ENCODE results near the gene GPS2. TPM values are rescaled to one million over a fixed set of nuclear protein-coding genes. Genes with fewer than 3 reads are reported as not detected.
A peak's percentile ranks its signal among the peaks of the same experiment; 100 is the strongest.

The GPS2 gene
- total RNA-seq, 4 donors from 2014 or later = 96.5 to 578 (median 150) TPM

DNA sequence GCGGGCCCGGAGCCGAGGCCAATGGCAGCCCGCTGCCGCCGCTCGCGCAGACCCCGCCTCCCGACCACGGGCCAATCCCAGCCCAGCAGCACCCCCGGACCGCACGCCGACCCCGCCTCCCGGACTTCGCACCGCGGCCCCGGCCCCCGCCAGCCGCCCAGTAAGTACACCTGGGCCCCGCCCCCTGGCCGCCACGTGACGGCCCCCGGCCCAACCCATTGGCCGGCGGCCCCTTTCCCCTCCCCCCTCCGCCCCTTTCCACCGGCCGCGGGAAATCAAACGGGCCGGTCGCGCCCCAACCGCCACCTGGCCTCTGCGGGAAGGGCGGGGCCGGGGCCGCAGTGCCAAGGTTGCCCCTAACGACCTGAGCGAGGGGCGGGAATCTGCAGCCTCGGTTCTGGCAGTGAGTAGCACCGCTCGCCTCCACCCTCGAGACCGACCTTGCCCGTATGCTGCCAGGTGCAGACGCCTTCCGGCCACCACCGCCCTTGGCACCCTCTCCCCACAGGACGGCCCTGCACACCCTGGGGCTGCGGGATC, 20.5 kb downstream of the GPS2 start, which contains the start of gene YBX2:
Gene YBX2, minus strand, starts transcription at position 26 of the 540 bp plus-strand sequence. CDS start 139 bp downstream, outside the sequence.
- TF ChIP-seq EP300 (IDR thresholded peaks at IDR 0.05; ENCODE audit: low read depth) = peak; percentile 97
- TF ChIP-seq POLR2A (IDR thresholded peaks at IDR 0.05) = peak; percentile 87
- TF ChIP-seq, protein P1, sequence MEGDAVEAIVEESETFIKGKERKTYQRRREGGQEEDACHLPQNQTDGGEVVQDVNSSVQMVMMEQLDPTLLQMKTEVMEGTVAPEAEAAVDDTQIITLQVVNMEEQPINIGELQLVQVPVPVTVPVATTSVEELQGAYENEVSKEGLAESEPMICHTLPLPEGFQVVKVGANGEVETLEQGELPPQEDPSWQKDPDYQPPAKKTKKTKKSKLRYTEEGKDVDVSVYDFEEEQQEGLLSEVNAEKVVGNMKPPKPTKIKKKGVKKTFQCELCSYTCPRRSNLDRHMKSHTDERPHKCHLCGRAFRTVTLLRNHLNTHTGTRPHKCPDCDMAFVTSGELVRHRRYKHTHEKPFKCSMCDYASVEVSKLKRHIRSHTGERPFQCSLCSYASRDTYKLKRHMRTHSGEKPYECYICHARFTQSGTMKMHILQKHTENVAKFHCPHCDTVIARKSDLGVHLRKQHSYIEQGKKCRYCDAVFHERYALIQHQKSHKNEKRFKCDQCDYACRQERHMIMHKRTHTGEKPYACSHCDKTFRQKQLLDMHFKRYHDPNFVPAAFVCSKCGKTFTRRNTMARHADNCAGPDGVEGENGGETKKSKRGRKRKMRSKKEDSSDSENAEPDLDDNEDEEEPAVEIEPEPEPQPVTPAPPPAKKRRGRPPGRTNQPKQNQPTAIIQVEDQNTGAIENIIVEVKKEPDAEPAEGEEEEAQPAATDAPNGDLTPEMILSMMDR (IDR thresholded peaks at IDR 0.05) = peak in 1 of 5 experiments; percentile 46
- peak; percentile 47 to 93 (median 84) for TF ChIP-seq POLR2AphosphoS5 (IDR thresholded peaks at IDR 0.05)
- Histone ChIP-seq H3K36me3 (no peaks in the 10 kb centered on the region), H3K4me3 (peak within 1 kb of the TSS in 3 of 4 donors; percentile 25 to 46 (median 40)), H3K27me3 (peaks cover 25% of the 10 kb centered on the region), H3K4me1 (peaks cover 26 to 56% (median 47%) of the 10 kb centered on the region in 4 donors), H3K9me3 (no peaks in the 10 kb centered on the region), H3K27ac (peak within 1 kb of the TSS; percentile 70 to 91 (median 89))
- WGBS, 2 donors (ENCODE audit: low coverage in 1 of 2) = 2% methylated on average over 21 of the region's 57 CpGs; no CpG with 5 or more reads in 1 of the 2 donors
- in situ Hi-C loops (cut with MboI; ENCODE audit: low pct_ligation_motif_present in 1 of 4, low pct_unique_long_range_greater_than_20kb in 1 of 4, low sequenced_read_pairs in 3 of 4) (loop anchor here in 2 of 4 donors (25.0 kb wide), 1 partner anchor 257 kb away; the partner anchor contains the start of genes SLC16A11 (in 2 of the 2) and SLC16A13 (in 2 of the 2)), intact Hi-C loops (cut with DNase I; ENCODE audit: low total_unique reads) (no loop called here)
- peak; percentile 96 for DNase-seq

DNA sequence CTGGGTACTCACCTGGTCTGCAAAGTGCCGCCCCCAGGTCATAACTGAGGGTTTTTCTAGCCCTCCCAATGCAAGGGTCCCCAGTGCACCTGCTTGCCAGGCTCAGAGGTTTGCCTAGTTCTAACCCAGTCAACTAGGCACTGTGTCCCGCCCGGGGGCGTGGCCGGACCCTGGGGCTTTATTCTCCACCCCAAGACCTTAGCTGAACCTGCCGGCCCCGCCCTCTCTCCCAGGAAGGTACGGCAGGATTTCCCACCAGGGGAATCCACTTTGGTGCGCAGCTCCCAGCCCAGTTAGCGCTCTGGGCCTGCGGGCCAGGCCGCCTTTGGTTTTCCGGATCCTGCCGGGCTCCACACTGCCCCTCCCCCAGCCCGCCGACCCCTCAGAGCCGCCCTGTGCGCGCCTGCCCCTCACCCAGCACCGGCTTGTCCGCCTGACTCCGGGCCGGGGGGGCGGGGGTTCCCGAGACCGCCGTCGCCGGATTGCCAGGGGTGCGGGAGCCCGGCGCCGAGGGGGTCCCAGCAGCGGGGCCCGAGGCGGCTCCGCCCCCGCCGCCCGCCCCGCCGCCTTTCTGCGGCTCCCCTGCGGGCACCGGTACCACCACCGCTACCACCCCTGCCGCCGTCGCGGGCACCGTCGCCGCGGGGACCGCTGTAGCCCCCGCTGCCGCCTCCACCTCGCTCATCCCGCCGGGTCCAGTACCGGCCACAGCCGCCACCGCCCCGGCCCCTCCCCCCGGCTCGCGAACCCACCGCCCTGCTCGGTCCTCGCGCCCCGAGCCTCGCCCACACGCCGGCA, 21.1 kb downstream of the GPS2 start:
- H3K36me3 ChIP-seq = no peaks in the 10 kb centered on the region
- H3K4me1 ChIP-seq = peaks cover 26 to 56% (median 47%) of the 10 kb centered on the region in 4 donors
- TF ChIP-seq EP300 (IDR thresholded peaks at IDR 0.05; ENCODE audit: low read depth) (no peak), POLR2A (IDR thresholded peaks at IDR 0.05) (peak; percentile 49), POLR2AphosphoS5 (IDR thresholded peaks at IDR 0.05) (peak; percentile 4 to 61 (median 21))
- peak; percentile 91 for DNase-seq
- in situ Hi-C loops (cut with MboI; ENCODE audit: low pct_ligation_motif_present in 1 of 4, low pct_unique_long_range_greater_than_20kb in 1 of 4, low sequenced_read_pairs in 3 of 4) = loop anchor here in 2 of 4 donors (25.0 kb wide), 1 partner anchor 257 kb away; the partner anchor contains the start of genes SLC16A11 (in 2 of the 2) and SLC16A13 (in 2 of the 2)
- intact Hi-C loops (cut with DNase I; ENCODE audit: low total_unique reads) = no loop called here
- H3K4me3 ChIP-seq = peak overlapping the region in 3 of 4 donors; percentile 25 to 46 (median 40)
- WGBS, 2 donors (ENCODE audit: low coverage in 1 of 2) = 9% methylated on average over 56 of the region's 75 CpGs; no CpG with 5 or more reads in 1 of the 2 donors
- H3K27me3 ChIP-seq = peaks cover 25% of the 10 kb centered on the region
- H3K27ac ChIP-seq = peak overlapping the region; percentile 70 to 91 (median 89)
- no peaks in the 10 kb centered on the region for H3K9me3 ChIP-seq

DNA sequence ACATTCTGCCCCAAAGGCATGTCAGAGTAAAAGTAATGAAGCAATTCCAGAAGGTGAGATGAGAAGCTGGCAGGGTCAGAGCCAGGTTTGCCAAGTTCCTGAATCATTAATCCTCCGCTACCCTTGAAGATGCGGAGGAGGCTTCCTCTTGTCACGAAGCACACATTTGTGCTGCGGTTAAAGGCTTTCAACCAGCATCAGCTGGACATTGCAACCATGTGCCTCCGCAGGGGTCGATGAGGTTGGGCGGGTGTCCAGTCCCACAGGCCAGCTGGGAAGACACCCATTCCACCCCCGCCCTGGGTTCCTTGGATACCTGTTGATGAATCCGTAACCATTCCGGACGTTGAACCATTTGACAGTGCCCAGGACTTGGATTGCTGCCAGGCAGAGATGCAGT, 22.0 kb downstream of the GPS2 start:
- no peaks in the 10 kb centered on the region for H3K36me3 ChIP-seq
- no peak for DNase-seq
- H3K9me3 ChIP-seq = no peaks in the 10 kb centered on the region
- H3K27me3 ChIP-seq = peaks cover 25% of the 10 kb centered on the region
- intact Hi-C loops (cut with DNase I; ENCODE audit: low total_unique reads) (no loop called here), in situ Hi-C loops (cut with MboI; ENCODE audit: low pct_ligation_motif_present in 1 of 4, low pct_unique_long_range_greater_than_20kb in 1 of 4, low sequenced_read_pairs in 3 of 4) (loop anchor here in 2 of 4 donors (25.0 kb wide), 1 partner anchor 256 kb away; the partner anchor contains the start of genes SLC16A11 (in 2 of the 2) and SLC16A13 (in 2 of the 2))
- peak overlapping the region in 1 of 4 donors; percentile 46 for H3K4me3 ChIP-seq
- 30 to 69% methylated on average over 2 to 11 of the region's 11 CpGs for WGBS, 2 donors (ENCODE audit: low coverage in 1 of 2)
- peaks cover 26 to 56% (median 47%) of the 10 kb centered on the region in 4 donors for H3K4me1 ChIP-seq
- H3K27ac ChIP-seq = peak overlapping the region in 3 of 4 donors; percentile 88 to 91 (median 90)
- TF ChIP-seq POLR2A (IDR thresholded peaks at IDR 0.05) = no peak
- TF ChIP-seq EP300 (IDR thresholded peaks at IDR 0.05; ENCODE audit: low read depth) = no peak
- TF ChIP-seq, protein P1 (IDR thresholded peaks at IDR 0.05) = no peak
- TF ChIP-seq POLR2AphosphoS5 (IDR thresholded peaks at IDR 0.05) = no peak

DNA sequence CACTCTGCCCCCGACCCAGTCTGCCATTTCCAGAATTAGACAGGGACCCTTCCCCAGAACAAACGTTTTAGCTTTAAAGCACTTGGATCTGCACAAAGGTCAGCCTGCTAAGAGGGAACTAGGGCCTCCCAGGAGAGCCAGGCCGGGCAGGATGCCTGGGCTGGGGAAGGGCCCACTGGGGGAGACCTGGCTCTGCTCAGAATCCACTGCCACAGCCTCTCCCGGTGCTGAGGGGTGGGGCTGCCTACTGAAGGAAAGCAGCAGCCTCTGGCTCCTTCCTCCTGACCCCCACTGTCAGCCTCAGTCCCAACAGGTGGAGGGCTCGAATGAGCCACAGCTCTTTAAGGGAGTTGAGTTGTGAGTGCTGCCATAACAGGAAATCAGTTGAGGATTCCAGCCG, 22.4 kb downstream of the GPS2 start:
- in situ Hi-C loops (cut with MboI; ENCODE audit: low pct_ligation_motif_present in 1 of 4, low pct_unique_long_range_greater_than_20kb in 1 of 4, low sequenced_read_pairs in 3 of 4) = loop anchor here in 2 of 4 donors (25.0 kb wide), 1 partner anchor 255 kb away; the partner anchor contains the start of genes SLC16A11 (in 2 of the 2) and SLC16A13 (in 2 of the 2)
- Histone ChIP-seq H3K4me3 (no peak overlapping the region), H3K4me1 (peaks cover 26 to 56% (median 47%) of the 10 kb centered on the region in 4 donors), H3K36me3 (no peaks in the 10 kb centered on the region), H3K27ac (peak overlapping the region in 3 of 4 donors; percentile 88 to 91 (median 90)), H3K9me3 (no peaks in the 10 kb centered on the region), H3K27me3 (peaks cover 25% of the 10 kb centered on the region)
- DNase-seq = no peak
- intact Hi-C loops (cut with DNase I; ENCODE audit: low total_unique reads) = no loop called here
- TF ChIP-seq EP300 (IDR thresholded peaks at IDR 0.05; ENCODE audit: low read depth) (no peak), POLR2AphosphoS5 (IDR thresholded peaks at IDR 0.05) (no peak), POLR2A (IDR thresholded peaks at IDR 0.05) (no peak)
- TF ChIP-seq, protein P1 (IDR thresholded peaks at IDR 0.05) = no peak
- 27% methylated on average over 6 of the region's 6 CpGs; no CpG with 5 or more reads in 1 of the 2 donors for WGBS, 2 donors (ENCODE audit: low coverage in 1 of 2)
